Omental fat pad (tissue), 4 donors: Measurements from ENCODE around the gene IGBP1. TPM values are rescaled to one million over a fixed set of nuclear protein-coding genes. Genes with fewer than 3 reads are reported as not detected.
A peak's percentile ranks its signal among the peaks of the same experiment; 100 is the strongest.

Experiments
- ATAC-seq: fragments of 150-250 bp; one replicate; pipeline ENCODE4 v1.9.1; 2016; ENCODE audit warnings: mild to moderate bottlenecking, moderate library complexity; ENCODE audit not compliant: low FRiP score
- DNase-seq: peaks from one replicate; pipeline ENCODE4 v3.0.0-alpha.2; 2019; ENCODE audit warnings: low spot score
- CTCF ChIP-seq, 3 donors: fragments of 450-650 bp; IDR thresholded peaks; one replicate each; pipeline ENCODE4 v1.5.1; 2016 to 2017; ENCODE audit warnings: antibody characterized with exemption in 3 of 3, mild to moderate bottlenecking in 3 of 3, moderate library complexity in 2 of 3
- total RNA-seq, 4 donors: library from RNA; depleted of rRNA; stranded (reverse); fragments of >200 nt; gene quantifications; one replicate each; pipeline ENCODE4 v1.1.0, GENCODE V29; 2016

The IGBP1 gene
- total RNA-seq, 4 donors from 2014 or later = 43.1 to 63.7 (median 54.4) TPM

DNA sequence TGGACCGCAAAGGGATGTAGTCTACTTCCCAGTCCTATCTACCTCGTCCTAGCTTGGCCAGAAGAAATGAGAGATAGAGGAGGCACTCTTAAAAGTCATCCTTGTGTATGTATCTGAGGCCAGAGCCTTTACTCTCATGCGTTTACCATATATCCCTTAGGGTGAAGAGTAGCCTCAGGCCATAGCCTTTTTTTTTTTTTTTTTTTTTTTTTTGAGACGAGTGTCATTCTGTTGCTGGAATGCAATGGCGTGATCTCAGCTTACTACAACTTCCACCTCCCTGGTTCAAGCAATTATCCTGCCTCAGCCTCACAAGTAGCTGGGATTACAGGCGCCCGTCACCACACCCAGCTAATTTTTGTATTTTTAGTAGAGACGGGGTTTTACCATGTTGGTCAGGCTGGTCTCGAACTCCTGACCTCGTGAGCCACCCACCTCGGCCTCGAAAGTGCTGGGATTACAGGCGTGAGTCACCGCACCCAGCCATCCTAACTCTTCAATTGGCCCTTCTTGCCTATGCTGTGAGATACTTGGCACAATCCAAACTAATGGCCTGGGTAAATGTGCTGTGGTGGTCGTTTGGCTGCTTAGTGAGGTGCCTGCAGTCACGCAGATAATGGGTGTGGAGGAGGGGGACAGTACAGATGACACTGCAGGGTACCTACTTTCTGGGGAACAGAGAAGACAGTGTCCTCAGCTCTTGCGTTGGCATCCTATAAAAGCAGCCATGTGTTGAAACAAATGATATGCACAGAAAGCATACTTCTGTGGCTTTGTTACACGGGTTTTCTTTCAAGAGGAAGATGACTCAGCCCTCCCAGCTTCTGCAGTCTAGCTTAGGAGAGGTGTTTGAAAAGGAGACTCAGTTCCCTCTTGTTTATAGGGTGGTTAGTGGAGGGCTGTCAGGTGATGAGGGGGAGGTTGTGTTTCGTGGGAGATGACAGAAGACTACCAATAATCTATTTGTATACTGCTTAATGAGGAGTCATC lies 33.6 kb downstream of the IGBP1 start:
- no peak for DNase-seq
- no peak for TF ChIP-seq CTCF (IDR thresholded peaks at IDR 0.05)
- no peak for ATAC-seq

GRCh38 chrX:70168238-70169188 lies 35.3 kb downstream of the IGBP1 start:
- DNase-seq = no peak
- TF ChIP-seq CTCF (IDR thresholded peaks at IDR 0.05) = no peak
- ATAC-seq = peak; percentile 80

- no peak for TF ChIP-seq CTCF (IDR thresholded peaks at IDR 0.05)
These were observed 36.0 kb downstream of the IGBP1 start for GRCh38 chrX:70169281-70169680.

GRCh38 chrX:70171624-70172023 lies 38.4 kb downstream of the IGBP1 start:
- no peak for TF ChIP-seq CTCF (IDR thresholded peaks at IDR 0.05)
- ATAC-seq (no peak), DNase-seq (no peak)

More at GRCh38 chrX:70169281-70169680, 36.0 kb downstream of the IGBP1 start:
- ATAC-seq (no peak), DNase-seq (no peak)

GRCh38 chrX:70172221-70172620 lies 39.0 kb downstream of the IGBP1 start:
- no peak for DNase-seq
- no peak for TF ChIP-seq CTCF (IDR thresholded peaks at IDR 0.05)
- ATAC-seq = no peak

GRCh38 chrX:70172964-70173363 lies 39.7 kb downstream of the IGBP1 start:
- DNase-seq (no peak), ATAC-seq (no peak)
- no peak for TF ChIP-seq CTCF (IDR thresholded peaks at IDR 0.05)
